HG03342 (cell line): ENCODE data around the gene SECISBP2L.

Experiments used
- ATAC-seq: cut with Tn5 transposase; IDR thresholded peaks from one replicate; pipeline ENCODE4 v1.9.1; 2021; ENCODE audit warnings: mild to moderate bottlenecking, moderate library complexity; ENCODE audit not compliant: unreplicated experiment

SECISBP2L gene

GRCh38 chr15:48968066-48968465 is 78.2 kb downstream of the SECISBP2L start:
- ATAC-seq = no peak

GRCh38 chr15:48967336-48967735 is 78.9 kb downstream of the SECISBP2L start:
- no peak for ATAC-seq

- ATAC-seq = peak; percentile 78
These were observed 79.5 kb downstream of the SECISBP2L start for GRCh38 chr15:48966595-48967301.

DNA sequence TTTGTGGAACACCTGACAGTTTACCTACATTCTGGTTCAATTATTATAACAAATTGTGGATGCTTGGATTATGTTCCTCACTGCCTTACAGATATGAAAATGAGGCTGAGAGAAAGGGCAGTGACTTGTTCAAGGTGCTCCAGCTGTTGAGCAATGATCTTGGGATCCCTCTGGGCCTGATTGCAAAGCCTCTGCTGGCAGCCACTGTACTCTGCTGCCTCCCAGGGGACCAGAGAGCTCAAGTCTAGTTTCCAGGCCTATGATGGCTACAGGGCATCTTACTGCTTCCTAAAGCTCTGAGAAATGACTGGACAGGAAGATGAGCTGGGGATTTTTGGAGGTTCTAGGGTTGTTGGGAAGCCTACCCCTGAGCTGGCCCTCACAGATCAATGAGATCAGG is 80.3 kb downstream of the SECISBP2L start:
- ATAC-seq = peak; percentile 66

DNA sequence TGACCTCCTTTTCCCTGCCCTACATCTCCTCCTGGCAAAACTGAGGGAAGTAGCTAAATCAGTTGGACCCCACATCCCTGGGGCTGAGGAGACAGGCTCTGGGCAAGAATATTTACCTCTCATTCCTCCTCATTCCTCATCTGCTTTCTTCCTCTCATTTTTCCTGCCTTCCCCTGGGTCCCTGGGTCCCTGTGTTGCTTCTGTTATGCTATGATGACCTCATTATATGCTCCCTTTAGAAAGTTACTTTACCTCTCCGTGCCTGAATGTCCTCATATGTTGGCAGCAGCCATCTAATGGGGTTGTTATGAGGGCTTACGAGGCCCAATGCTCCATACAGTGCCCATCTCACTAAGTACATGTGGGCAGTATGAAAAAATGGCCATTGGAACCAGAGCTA is 81.3 kb downstream of the SECISBP2L start:
- no peak for ATAC-seq

GRCh38 chr15:48963524-48964113 is 82.6 kb downstream of the SECISBP2L start, which contains the start of gene SHC4:
SHC4 (minus strand) TSS chr15:48963919; CDS start chr15:48963015, 904 bp downstream.
- ATAC-seq = peak; percentile 30

DNA sequence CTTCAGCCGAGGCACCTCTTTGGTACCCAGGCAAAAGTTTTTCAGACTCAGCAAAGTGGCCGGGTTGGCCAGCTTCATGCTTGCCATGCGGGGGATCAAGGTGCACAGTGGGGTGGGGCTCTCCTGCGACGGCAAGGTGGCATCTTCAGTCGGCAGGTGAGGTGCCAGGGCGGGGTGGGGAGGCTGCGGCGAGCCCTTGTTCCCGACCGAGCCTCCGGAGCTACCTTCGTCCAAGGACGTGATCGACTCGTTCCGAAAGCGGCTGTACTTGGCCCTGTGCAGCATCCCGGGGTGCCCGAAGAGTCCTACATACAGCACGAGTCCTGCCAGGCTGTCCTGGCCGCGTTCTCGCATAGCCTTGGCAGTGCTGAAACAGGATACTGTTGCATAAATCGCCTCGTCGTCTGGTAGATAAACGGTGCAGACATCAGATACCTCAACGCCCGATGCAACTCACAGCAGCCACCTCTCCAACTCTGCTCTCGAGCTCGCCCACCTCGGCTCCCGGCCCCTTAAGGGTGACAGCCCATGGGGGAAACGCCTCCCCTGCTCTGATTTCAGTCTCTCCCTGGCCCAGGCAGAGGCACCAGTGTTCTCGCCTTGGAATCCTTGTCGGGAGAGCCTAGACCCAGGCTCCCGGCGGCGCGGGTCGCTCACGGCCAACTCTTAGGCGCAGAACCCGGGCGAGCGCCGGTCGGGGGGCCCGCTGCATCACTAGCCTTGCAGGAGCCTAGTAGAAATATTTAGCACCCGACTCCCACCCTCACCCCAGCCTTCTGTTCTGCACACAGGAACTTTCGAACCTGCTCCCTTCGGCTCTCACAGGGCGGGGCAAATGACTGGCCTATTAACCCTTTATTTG is 83.4 kb downstream of the SECISBP2L start:
- no peak for ATAC-seq

DNA sequence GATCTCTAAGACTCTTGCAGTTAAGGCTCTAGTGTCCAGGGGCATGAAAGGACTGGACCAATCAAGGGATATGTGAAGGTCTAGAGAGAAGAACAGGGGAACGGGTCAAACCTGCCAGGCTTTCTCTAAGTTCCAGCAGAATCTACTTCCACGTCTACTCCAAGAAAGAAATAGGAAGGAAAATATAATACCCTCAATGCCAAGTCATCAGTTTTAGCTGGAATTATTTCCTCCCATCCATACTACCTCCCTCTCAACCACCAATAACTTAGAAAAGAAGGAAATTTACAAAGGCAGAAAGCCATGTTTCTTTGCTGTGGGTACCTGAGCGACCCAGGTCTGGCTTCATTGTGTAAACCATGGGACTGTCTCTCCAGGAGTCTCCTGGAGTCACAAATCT is 90.3 kb downstream of the SECISBP2L start:
- no peak for ATAC-seq

DNA sequence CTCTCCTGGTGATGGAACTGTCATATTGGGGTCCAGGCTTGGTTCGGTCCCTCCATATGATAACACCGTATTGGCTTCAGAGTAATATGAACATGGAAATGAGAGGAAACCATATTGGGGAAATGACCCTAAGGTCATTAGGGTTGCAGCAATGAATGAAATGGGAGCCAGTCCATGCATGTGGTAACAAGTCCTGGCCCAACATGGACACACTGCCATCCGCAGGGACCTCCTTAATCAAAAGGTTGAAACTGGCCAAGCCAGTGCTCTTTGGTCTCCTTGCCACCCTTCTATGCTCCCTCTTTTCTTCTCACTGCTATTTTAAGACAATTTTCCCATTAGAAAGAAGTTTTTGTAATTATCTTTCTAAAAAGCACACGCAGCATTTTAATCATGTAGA is 90.9 kb downstream of the SECISBP2L start:
- no peak for ATAC-seq

GRCh38 chr15:48954538-48954937 is 91.7 kb downstream of the SECISBP2L start:
- ATAC-seq = no peak

- no peak for ATAC-seq
These were observed 99.4 kb downstream of the SECISBP2L start for GRCh38 chr15:48946840-48947187.

- ATAC-seq = no peak
These were observed 100.0 kb downstream of the SECISBP2L start for GRCh38 chr15:48946074-48946839.

- ATAC-seq = no peak
These were observed 100.9 kb downstream of the SECISBP2L start for GRCh38 chr15:48945386-48945785.

- ATAC-seq = no peak
These were observed 104.3 kb downstream of the SECISBP2L start for GRCh38 chr15:48941904-48942303.

- ATAC-seq = peak; percentile 93
These were observed 105.7 kb downstream of the SECISBP2L start for GRCh38 chr15:48940508-48940907.

GRCh38 chr15:48939648-48940047 is 106.6 kb downstream of the SECISBP2L start:
- ATAC-seq = no peak
